GM20000 (cell line): Measurements from ENCODE around the gene FXR2.

Experiments used
- DNase-seq: peaks from one replicate; pipeline ENCODE4 v3.0.0; 2012; ENCODE audit warnings: low spot score
- TF ChIP-seq, protein P1 (sequence below): IDR thresholded peaks from 2 replicates; pipeline ENCODE4 v1.5.1; 2012; ENCODE audit warnings: mild to moderate bottlenecking, control low read depth; ENCODE audit errors: extremely low read depth, missing control alignments

FXR2 gene

GRCh38 chr17:7572588-7573323 lies 41.9 kb downstream of the FXR2 start:
- peak; percentile 99 for DNase-seq
- TF ChIP-seq, protein P1, sequence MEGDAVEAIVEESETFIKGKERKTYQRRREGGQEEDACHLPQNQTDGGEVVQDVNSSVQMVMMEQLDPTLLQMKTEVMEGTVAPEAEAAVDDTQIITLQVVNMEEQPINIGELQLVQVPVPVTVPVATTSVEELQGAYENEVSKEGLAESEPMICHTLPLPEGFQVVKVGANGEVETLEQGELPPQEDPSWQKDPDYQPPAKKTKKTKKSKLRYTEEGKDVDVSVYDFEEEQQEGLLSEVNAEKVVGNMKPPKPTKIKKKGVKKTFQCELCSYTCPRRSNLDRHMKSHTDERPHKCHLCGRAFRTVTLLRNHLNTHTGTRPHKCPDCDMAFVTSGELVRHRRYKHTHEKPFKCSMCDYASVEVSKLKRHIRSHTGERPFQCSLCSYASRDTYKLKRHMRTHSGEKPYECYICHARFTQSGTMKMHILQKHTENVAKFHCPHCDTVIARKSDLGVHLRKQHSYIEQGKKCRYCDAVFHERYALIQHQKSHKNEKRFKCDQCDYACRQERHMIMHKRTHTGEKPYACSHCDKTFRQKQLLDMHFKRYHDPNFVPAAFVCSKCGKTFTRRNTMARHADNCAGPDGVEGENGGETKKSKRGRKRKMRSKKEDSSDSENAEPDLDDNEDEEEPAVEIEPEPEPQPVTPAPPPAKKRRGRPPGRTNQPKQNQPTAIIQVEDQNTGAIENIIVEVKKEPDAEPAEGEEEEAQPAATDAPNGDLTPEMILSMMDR: no peak

GRCh38 chr17:7572338-7572587 lies 42.4 kb downstream of the FXR2 start:
- DNase-seq: no peak
- TF ChIP-seq, protein P1: no peak

- TF ChIP-seq, protein P1: no peak
- DNase-seq: no peak
Observed at GRCh38 chr17:7570351-7570750, 44.3 kb downstream of the FXR2 start.

GRCh38 chr17:7569571-7569970 lies 45.1 kb downstream of the FXR2 start:
- DNase-seq: no peak
- TF ChIP-seq, protein P1: no peak

DNA sequence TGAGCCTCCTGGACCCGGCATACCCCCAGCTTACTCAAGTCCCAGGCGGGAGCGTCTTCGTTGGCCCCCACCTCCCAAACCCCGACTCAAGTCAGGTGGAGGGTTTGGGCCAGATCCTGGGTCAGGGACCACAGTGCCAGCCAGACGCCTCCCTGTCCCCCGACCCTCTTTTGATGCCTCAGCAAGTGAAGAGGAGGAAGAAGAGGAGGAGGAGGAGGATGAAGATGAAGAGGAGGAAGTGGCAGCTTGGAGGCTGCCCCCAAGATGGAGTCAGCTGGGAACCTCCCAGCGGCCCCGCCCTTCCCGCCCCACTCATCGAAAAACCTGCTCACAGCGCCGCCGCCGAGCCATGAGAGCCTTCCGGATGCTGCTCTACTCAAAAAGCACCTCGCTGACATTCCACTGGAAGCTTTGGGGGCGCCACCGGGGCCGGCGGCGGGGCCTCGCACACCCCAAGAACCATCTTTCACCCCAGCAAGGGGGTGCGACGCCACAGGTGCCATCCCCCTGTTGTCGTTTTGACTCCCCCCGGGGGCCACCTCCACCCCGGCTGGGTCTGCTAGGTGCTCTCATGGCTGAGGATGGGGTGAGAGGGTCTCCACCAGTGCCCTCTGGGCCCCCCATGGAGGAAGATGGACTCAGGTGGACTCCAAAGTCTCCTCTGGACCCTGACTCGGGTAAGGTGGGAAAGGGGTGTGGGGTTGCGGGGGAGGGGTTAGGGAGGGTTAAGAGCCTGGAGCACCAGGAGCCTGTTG lies 51.4 kb downstream of the FXR2 start:
- TF ChIP-seq, protein P1: no peak
- DNase-seq: no peak

DNA sequence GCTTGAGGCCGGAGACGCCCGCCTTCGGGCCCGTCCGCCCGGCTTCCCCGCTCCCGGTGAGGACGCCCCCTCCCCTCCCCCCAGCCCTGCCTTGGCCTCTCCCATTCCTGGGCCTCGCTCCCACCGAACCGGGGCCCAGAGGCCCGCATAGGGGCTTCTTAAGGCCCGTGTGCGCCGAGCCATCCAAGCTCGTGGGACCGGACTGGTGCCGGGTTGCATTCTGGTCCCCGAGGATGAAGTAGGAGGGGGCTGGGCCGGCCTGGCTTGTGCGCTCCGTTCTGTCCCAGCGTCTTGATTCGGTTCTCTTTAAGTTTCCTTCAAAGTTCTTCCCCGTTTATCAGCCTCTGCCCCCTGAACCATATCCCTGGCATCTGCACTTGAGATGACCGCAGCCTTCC lies 52.5 kb downstream of the FXR2 start:
- DNase-seq: no peak
- TF ChIP-seq, protein P1: no peak

DNA sequence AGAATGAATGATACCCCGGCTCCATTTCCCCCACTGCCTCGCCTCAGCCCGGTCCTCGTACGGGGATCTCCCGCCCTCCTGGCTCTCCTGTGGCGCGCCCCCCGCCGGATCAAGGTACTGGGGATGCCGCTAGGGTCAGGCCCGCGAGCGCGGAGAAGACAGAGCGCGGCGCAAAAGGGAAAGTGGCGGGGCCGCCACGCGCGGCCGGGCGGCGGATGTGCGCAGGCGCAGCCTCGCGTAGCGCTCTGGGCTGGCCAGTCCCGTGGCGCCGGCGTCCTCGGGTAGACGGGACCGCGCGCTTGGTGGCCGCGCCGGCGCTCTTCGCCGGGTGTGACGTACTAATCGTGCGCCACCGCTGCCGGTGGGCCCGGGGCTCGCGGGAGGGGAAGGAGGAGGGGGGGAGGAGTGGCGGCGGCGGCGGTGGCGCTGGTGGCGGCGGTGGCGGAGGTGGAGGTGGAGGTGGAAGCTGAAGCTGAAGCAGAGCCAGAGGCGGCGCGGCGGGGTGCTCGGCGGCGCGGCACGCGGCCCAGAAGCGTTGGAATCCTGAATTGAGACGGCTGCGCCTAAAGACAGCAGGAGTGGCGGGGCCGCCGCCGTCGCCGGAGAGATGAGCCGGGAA lies 53.0 kb downstream of the FXR2 start, which contains the start of gene SENP3:
Gene SENP3 (plus strand): TSS at position 331 of the 619 bp plus-strand sequence. CDS start 1,158 bp downstream, outside the sequence.
- TF ChIP-seq, protein P1: peak; percentile 14
- peak; percentile 99 for DNase-seq
